OCI-LY1 (cell line): ENCODE measurements around the gene ROR1.

Experiments
- H2AFZ ChIP-seq: fragments of 200-600 bp; sonication (generic), shearing (Covaris generic); 2 replicates; pipeline ENCODE4 v1.6.0; 2014; ENCODE audit warnings: antibody characterized with exemption, mild to moderate bottlenecking, low read length
- H3F3A ChIP-seq: fragments of 200-600 bp; sonication (generic), shearing (Covaris generic); 2 replicates; pipeline ENCODE4 v1.6.0; 2014; ENCODE audit warnings: mild to moderate bottlenecking, antibody characterized with exemption, low read length, moderate library complexity; ENCODE audit not compliant: insufficient read depth
- H3K27ac ChIP-seq: fragments of 200-600 bp; sonication (generic); 2 replicates; pipeline ENCODE4 v1.5.1; 2014; ENCODE audit warnings: low read length, mixed run types, mild to moderate bottlenecking, low read depth; ENCODE audit not compliant: poor library complexity, severe bottlenecking
- H3K27me3 ChIP-seq: fragments of 200-600 bp; sonication (generic); 2 replicates; pipeline ENCODE4 v1.6.0; 2014; ENCODE audit warnings: antibody characterized with exemption, mild to moderate bottlenecking, low read length, moderate library complexity; ENCODE audit not compliant: insufficient read depth
- H3K36me3 ChIP-seq: fragments of 200-600 bp; sonication (generic); 2 replicates; pipeline ENCODE4 v1.6.1; 2014; ENCODE audit warnings: mild to moderate bottlenecking, antibody characterized with exemption, low read length, moderate library complexity, mixed read lengths; ENCODE audit not compliant: insufficient read depth
- H3K4me1 ChIP-seq: fragments of 200-600 bp; sonication (generic); 2 replicates; pipeline ENCODE4 v1.5.1; 2014; ENCODE audit warnings: mild to moderate bottlenecking, low read length, moderate library complexity; ENCODE audit not compliant: insufficient read depth, severe bottlenecking
- H3K4me2 ChIP-seq: fragments of 200-600 bp; sonication (generic), shearing (Covaris generic); 2 replicates; pipeline ENCODE4 v1.6.1; 2014; ENCODE audit warnings: low read length
- H3K4me3 ChIP-seq: fragments of 200-600 bp; sonication (generic); 2 replicates; pipeline ENCODE4 v1.5.1; 2014; ENCODE audit warnings: low read length, low read depth, mild to moderate bottlenecking, mixed read lengths; ENCODE audit not compliant: poor library complexity, severe bottlenecking
- H3K79me2 ChIP-seq: fragments of 200-600 bp; shearing (Covaris generic); 2 replicates; pipeline ENCODE4 v1.6.1; 2016; ENCODE audit warnings: mixed run types, low read length, mixed read lengths; ENCODE audit not compliant: insufficient read depth
- H3K9ac ChIP-seq: fragments of 200-600 bp; sonication (generic), shearing (Covaris generic); 2 replicates; pipeline ENCODE4 v1.6.1; 2014; ENCODE audit warnings: mild to moderate bottlenecking, low read length, mixed read lengths
- H3K9me2 ChIP-seq: fragments of 200-600 bp; sonication (generic), shearing (Covaris generic); 2 replicates; pipeline ENCODE4 v1.6.1; 2014; ENCODE audit warnings: low read depth, mild to moderate bottlenecking, low read length, mixed read lengths
- H3K9me3 ChIP-seq: fragments of 200-600 bp; shearing (Covaris generic); 2 replicates; pipeline ENCODE4 v1.6.1; 2014; ENCODE audit warnings: low read length, mixed read lengths
- H4K20me1 ChIP-seq: fragments of 200-600 bp; sonication (generic), shearing (Covaris generic); 2 replicates; pipeline ENCODE4 v1.6.0; 2016; ENCODE audit warnings: mild to moderate bottlenecking, low read length; ENCODE audit not compliant: insufficient read depth
- EZH2 ChIP-seq: fragments of 200-600 bp; sonication (generic), shearing (Covaris generic); IDR thresholded peaks from 2 replicates; pipeline ENCODE4 v1.8.0; 2017; ENCODE audit warnings: borderline replicate concordance, mixed run types, mild to moderate bottlenecking, antibody characterized with exemption, low read length, moderate library complexity, mixed read lengths
- TF ChIP-seq, protein P1 (sequence below): fragments of 200-600 bp; sonication (generic), shearing (Covaris generic); IDR thresholded peaks from 2 replicates; pipeline ENCODE4 v1.5.1; 2017; ENCODE audit warnings: mild to moderate bottlenecking, antibody characterized with exemption, low read length, moderate library complexity, mixed read lengths

The ROR1 gene

DNA sequence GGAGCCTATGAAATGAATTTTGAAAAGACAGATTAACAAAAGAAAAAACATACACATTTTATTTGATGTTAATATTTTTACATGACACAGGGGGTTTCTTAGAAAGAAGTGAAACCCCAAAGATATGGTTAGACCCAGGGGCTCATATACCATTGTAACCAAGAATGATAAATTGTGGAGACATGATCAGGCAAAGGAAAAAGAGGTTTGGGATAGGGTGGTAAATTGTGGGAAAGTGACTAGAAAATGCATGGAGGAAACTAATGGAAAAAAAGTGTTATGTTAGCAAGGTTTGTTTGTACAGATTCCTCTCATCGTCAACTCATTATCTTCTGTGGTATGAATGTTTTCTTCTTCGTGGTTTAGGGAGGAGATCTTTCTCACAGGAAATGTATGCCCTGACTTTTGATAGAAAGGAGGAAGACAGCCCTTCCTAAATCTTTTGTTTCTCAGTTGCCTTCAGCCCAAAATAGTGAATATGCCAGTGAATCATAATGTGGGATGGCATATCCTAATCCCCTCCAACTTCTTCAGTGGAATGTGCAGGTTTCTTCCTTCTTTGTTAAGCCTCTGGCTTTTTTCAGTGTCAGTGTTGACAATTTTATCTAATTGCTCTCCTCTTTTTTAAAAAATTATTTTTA, 289.2 kb downstream of the ROR1 start:
- Histone ChIP-seq H3K27me3 (no peaks in the 10 kb centered on the region), H3K9me2 (no peaks in the 10 kb centered on the region), H3K27ac (no peak overlapping the region), H3K36me3 (no peaks in the 10 kb centered on the region), H3F3A (no peaks in the 10 kb centered on the region), H3K9me3 (no peaks in the 10 kb centered on the region), H3K4me2 (no peak overlapping the region), H3K79me2 (no peaks in the 10 kb centered on the region), H3K9ac (no peak overlapping the region), H4K20me1 (no peaks in the 10 kb centered on the region), H3K4me1 (no peaks in the 10 kb centered on the region), H2AFZ (no peak overlapping the region), H3K4me3 (no peak overlapping the region)
- no peak for TF ChIP-seq EZH2
- TF ChIP-seq, protein P1, sequence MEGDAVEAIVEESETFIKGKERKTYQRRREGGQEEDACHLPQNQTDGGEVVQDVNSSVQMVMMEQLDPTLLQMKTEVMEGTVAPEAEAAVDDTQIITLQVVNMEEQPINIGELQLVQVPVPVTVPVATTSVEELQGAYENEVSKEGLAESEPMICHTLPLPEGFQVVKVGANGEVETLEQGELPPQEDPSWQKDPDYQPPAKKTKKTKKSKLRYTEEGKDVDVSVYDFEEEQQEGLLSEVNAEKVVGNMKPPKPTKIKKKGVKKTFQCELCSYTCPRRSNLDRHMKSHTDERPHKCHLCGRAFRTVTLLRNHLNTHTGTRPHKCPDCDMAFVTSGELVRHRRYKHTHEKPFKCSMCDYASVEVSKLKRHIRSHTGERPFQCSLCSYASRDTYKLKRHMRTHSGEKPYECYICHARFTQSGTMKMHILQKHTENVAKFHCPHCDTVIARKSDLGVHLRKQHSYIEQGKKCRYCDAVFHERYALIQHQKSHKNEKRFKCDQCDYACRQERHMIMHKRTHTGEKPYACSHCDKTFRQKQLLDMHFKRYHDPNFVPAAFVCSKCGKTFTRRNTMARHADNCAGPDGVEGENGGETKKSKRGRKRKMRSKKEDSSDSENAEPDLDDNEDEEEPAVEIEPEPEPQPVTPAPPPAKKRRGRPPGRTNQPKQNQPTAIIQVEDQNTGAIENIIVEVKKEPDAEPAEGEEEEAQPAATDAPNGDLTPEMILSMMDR = no peak

- no peak overlapping the region for H3K27ac ChIP-seq
- H3K36me3 ChIP-seq = no peaks in the 10 kb centered on the region
- TF ChIP-seq, protein P1 = no peak
- no peak for TF ChIP-seq EZH2
- no peaks in the 10 kb centered on the region for H3K27me3 ChIP-seq
- no peak overlapping the region for H3K9ac ChIP-seq
- no peaks in the 10 kb centered on the region for H3K79me2 ChIP-seq
- H3K4me2 ChIP-seq = no peak overlapping the region
- H3K4me3 ChIP-seq = no peak overlapping the region
- H2AFZ ChIP-seq = no peak overlapping the region
- no peaks in the 10 kb centered on the region for H4K20me1 ChIP-seq
- H3F3A ChIP-seq = no peaks in the 10 kb centered on the region
- no peaks in the 10 kb centered on the region for H3K9me2 ChIP-seq
- no peaks in the 10 kb centered on the region for H3K4me1 ChIP-seq
- H3K9me3 ChIP-seq = no peaks in the 10 kb centered on the region
Observed at GRCh38 chr1:64065571-64065970, 291.8 kb downstream of the ROR1 start.

GRCh38 chr1:64072089-64072793, 298.4 kb downstream of the ROR1 start:
- H3K27me3 ChIP-seq = no peaks in the 10 kb centered on the region
- H3K27ac ChIP-seq = no peak overlapping the region

More at GRCh38 chr1:64072089-64072793, 298.4 kb downstream of the ROR1 start:
- H3K9ac ChIP-seq = no peak overlapping the region
- no peaks in the 10 kb centered on the region for H4K20me1 ChIP-seq
- no peak overlapping the region for H2AFZ ChIP-seq
- H3K4me3 ChIP-seq = no peak overlapping the region
- H3K9me3 ChIP-seq = no peaks in the 10 kb centered on the region
- no peaks in the 10 kb centered on the region for H3K4me1 ChIP-seq
- H3K4me2 ChIP-seq = no peak overlapping the region
- H3K79me2 ChIP-seq = no peaks in the 10 kb centered on the region
- H3K9me2 ChIP-seq = no peaks in the 10 kb centered on the region
- TF ChIP-seq, protein P1 = no peak
- TF ChIP-seq EZH2 = no peak
- no peaks in the 10 kb centered on the region for H3F3A ChIP-seq
- no peaks in the 10 kb centered on the region for H3K36me3 ChIP-seq
